SK-N-MC (cell line): ENCODE measurements around the gene VPS13A.

Source experiments
- EZH2 ChIP-seq: fragments of 200-600 bp; sonication (generic); IDR thresholded peaks from one replicate; pipeline ENCODE4 v1.6.1; 2017; ENCODE audit warnings: antibody characterized with exemption
- FOXP2 ChIP-seq: optimal IDR thresholded peaks from 2 replicates; pipeline ENCODE3; 2011; ENCODE audit warnings: mild to moderate bottlenecking, moderate library complexity; ENCODE audit not compliant: insufficient read depth; ENCODE audit errors: extremely low read length, control extremely low read depth
- POLR2AphosphoS5 ChIP-seq: IDR thresholded peaks from 2 replicates; pipeline ENCODE4 v1.6.1; 2012; ENCODE audit warnings: mild to moderate bottlenecking, low read depth, low read length, borderline replicate concordance

DNA sequence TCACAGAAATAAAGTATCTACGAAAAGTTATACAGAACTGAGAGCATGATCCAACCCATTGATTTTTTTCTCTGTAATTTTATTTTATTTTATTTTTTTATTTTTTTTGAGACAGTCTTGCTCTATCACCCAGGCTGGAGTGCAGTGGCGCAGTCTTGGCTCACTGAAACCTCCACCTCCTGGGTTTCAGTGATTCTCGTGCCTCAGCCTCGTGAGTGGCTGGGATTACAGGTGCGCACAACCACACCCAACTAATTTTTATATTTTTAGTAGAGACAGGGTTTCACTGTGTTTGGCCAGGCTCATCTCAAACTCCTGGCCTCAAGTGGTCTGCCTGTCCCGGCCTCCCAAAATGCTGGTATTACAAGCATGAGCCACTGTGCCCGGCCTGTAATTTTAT is 107.3 kb downstream of the VPS13A start:
- no peak for TF ChIP-seq EZH2
- no peak for TF ChIP-seq POLR2AphosphoS5
- TF ChIP-seq FOXP2: no peak
